ENCODE results near the gene RNF223. TPM values are rescaled to one million over a fixed set of nuclear protein-coding genes. Genes with fewer than 3 reads are reported as not detected.

RNF223 gene
- total RNA-seq, 2 donors from 2014 or later: not detected

DNA sequence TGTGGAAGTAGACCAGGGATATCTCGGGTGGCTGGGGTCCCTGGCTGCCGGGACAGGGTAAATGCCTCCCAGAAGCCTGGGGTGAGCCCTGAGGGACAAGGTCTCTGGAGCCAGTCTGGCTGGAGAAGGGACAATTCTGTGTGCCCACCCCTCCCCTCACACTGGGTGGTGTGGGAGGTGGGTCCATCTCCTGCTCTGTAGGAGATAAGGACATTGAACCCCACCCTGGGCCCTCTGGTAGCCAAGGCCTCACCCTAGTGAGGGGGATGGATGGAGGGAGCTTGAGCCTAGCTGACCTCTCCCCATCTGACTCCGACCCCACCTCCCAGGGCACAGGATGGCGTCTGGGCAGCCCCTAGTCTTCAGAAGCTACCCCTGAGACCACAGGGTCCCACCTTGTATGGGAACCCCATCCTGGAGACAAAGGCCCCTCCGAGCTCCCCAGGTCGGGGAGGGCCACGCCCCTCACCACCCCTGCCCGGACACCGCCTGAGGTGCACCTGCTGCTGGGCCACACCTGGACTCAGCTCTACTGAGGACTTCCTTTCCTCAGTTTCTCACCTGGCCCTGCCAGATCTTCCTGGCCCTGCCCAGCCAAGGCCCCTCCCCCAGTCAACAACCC is 49.8 kb downstream of the RNF223 start:
- ATAC-seq (no peak), DNase-seq (no peak)
- intact Hi-C loops (cut with DNase I): no loop called here

- intact Hi-C loops (cut with DNase I): no loop called here
- DNase-seq: no peak
- no peak for ATAC-seq
Observed at GRCh38 chr1:1023700-1024099, 50.4 kb downstream of the RNF223 start.

GRCh38 chr1:1022302-1023009 is 51.6 kb downstream of the RNF223 start:
- ATAC-seq: no peak
- intact Hi-C loops (cut with DNase I): no loop called here
- DNase-seq: no peak

- no peak for DNase-seq
- intact Hi-C loops (cut with DNase I): no loop called here
- ATAC-seq: no peak
Observed at GRCh38 chr1:1021920-1022259, 52.2 kb downstream of the RNF223 start.

DNA sequence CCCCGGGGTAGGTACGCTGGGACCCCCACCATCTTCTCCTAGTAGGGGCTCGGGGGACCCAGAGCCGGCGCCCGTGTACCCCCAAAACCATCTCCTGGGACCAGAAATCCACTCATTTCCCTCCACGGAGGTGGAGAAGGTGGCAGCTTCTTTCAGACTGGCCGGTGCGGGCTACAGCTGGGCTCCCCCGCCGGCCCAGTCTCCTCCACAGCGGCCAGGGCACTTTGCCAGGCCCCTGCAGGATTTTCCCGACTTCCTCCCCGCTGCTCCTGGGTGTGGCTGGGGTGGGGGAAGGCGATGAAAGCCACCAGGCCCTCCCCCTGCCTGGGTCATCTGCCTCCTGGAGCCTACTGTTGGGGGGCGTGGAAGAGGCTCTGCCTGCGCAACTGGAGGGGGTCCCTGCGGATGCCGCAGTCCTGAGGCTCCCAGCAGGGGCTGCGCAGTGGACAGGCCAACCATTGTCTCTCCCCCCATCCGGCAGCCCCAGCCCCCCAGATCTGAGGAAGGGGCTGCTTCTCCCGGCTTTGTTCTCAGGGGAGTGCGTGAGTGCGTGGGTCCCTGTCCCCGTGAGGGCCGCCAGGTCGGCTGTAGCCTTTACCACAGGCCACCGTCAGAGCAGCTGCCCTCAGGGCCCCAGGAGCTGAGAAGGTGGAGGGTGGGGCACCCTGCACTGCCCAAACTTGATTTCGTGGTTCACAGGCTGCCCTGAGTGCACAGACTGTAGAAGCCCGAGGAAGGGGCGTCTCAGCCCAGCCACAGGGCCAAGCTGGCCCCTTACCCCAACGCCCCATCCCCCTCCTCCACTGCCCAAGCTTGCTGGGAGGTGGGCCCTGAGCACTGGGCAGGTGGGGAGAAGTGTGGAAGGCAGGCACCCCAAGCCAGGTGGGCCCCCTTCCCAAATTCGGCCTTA is 52.8 kb downstream of the RNF223 start:
- ATAC-seq (peak; percentile 23 to 37), DNase-seq (peak; percentile 81)
- intact Hi-C loops (cut with DNase I): no loop called here

Other genes with a start within 250 kb of the RNF223 start
- 1 to 10 TPM; 5.1 to 7.5 TPM for gene SAMD11, start 150.4 kb downstream of the RNF223 start, total RNA-seq
- 10 to 100 TPM; 38.1 to 48.7 TPM for gene NOC2L, start 115.0 kb downstream of the RNF223 start, total RNA-seq
- gene KLHL17, start 113.7 kb downstream of the RNF223 start, total RNA-seq: 1 to 10 TPM; 5.7 to 8.2 TPM
- gene PLEKHN1, start 107.8 kb downstream of the RNF223 start, total RNA-seq: under 1 TPM; 0.38 to 0.50 TPM
- gene PERM1, start 92.2 kb downstream of the RNF223 start, total RNA-seq: 10 to 100 TPM; 78.9 to 85.5 TPM
- 10 to 100 TPM; 42.1 to 68.3 TPM for gene HES4, start 74.2 kb downstream of the RNF223 start, total RNA-seq
- gene ISG15, start 60.8 kb downstream of the RNF223 start, total RNA-seq: 10 to 100 TPM; 13.4 to 42.3 TPM
- 10 to 100 TPM; 14.8 to 25.7 TPM for gene AGRN, start 54.2 kb downstream of the RNF223 start, total RNA-seq
- 1 to 10 TPM; 5.3 to 6.1 TPM for gene C1orf159, start 41.8 kb upstream of the RNF223 start, total RNA-seq
- not detected for gene TTLL10, start 99.6 kb upstream of the RNF223 start, total RNA-seq
- gene TNFRSF18, start 132.3 kb upstream of the RNF223 start, total RNA-seq: under 1 TPM in 1 of 2 donors, not detected in 1; 0.44 TPM
- 1 to 10 TPM; 1.2 to 1.6 TPM for gene TNFRSF4, start 139.8 kb upstream of the RNF223 start, total RNA-seq
- gene SDF4, start 157.7 kb upstream of the RNF223 start, total RNA-seq: 100 to 1,000 TPM; 132 to 173 TPM
- gene B3GALT6, start 157.9 kb upstream of the RNF223 start, total RNA-seq: 10 to 100 TPM; 11.3 to 16.0 TPM
- gene C1QTNF12, start 172.4 kb upstream of the RNF223 start, total RNA-seq: 1 to 10 TPM in 1 of 2 donors, not detected in 1; 1.5 TPM
- 10 to 100 TPM; 35.9 to 41.5 TPM for gene UBE2J2, start 199.5 kb upstream of the RNF223 start, total RNA-seq
- gene SCNN1D, start 206.1 kb upstream of the RNF223 start, total RNA-seq: 1 to 10 TPM; 3.5 to 4.1 TPM
- 10 to 100 TPM; 36.2 to 46.7 TPM for gene ACAP3, start 233.6 kb upstream of the RNF223 start, total RNA-seq
- 10 to 100 TPM; 11.4 to 12.2 TPM for gene PUSL1, start 234.3 kb upstream of the RNF223 start, total RNA-seq